ENCODE measurements around the gene SKOR1.
A peak's percentile ranks its signal among the peaks of the same experiment; 100 is the strongest.

- TF ChIP-seq CTCF (IDR thresholded peaks at IDR 0.05) (peak in 4 of 6 experiments; percentile 9 to 47 (median 26)), POLR2A (IDR thresholded peaks at IDR 0.05) (peak in 1 of 2 donors; percentile 67)
Measured at GRCh38 chr15:67838789-67839332, 13.6 kb downstream of the SKOR1 start.

Data from thyroid gland (tissue), 4 donors.